Fibroblast of villous mesenchyme (primary cell): ENCODE data around the gene FGF10. TPM values are rescaled to one million over a fixed set of nuclear protein-coding genes. Genes with fewer than 3 reads are reported as not detected.

Experiments used
- DNase-seq: peaks from one replicate; pipeline ENCODE4 v3.0.0-alpha.2; 2010; ENCODE audit warnings: low read depth
- H3K4me3 ChIP-seq: 2 replicates; pipeline ENCODE4 v1.5.1; 2011; ENCODE audit warnings: low read depth, mild to moderate bottlenecking, low read length
- CTCF ChIP-seq: IDR thresholded peaks from 2 replicates; pipeline ENCODE4 v1.5.1; 2012; ENCODE audit warnings: low read depth, mild to moderate bottlenecking, low read length; ENCODE audit not compliant: insufficient read depth
- total RNA-seq: library from RNA; depleted of rRNA; stranded (reverse); fragments of >200 nt; gene quantifications from 2 replicates; pipeline ENCODE4 v1.2.3, GENCODE V29; 2012

FGF10 gene
- total RNA-seq, 1 donor: not detected

DNA sequence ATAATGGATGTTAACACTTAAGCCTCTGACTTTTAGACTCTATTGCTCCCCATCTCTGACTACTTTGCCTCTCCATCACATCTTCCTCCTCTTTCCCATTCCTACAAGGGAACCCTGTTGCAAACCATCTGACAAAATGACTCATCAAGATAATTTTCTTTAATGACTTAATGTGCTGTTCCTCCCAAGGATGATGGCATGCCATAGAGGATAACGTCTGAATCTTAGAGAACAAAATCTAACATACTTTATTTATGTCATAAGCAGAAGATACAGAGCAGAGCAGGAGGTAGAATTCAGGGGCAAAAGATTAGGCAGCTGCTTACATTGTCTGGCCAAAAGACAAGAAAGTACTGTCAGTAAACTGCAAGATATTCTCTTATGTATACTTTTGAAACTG lies 76.8 kb downstream of the FGF10 start:
- no peak overlapping the region for H3K4me3 ChIP-seq
- TF ChIP-seq CTCF: no peak
- no peak for DNase-seq

DNA sequence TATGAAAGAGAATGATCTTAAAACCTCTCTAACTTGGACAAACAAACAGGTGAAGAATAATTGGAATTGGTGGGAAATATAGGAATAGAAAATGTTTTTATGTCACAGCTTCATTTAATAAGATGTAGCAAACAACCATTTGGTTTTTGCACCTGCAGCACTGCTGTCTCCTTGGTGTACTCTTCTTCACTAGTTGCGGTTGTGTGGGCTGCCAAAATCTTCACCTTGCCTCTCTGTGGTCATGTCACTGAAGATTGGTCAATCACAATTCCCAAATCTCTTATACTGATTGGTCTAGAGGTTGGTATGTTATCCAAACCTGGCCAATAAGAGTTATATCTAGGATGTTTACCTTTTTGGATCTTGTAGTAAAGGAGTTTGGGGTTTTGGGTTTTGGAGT lies 88.7 kb downstream of the FGF10 start:
- DNase-seq: no peak
- TF ChIP-seq CTCF: no peak
- H3K4me3 ChIP-seq: no peak overlapping the region

DNA sequence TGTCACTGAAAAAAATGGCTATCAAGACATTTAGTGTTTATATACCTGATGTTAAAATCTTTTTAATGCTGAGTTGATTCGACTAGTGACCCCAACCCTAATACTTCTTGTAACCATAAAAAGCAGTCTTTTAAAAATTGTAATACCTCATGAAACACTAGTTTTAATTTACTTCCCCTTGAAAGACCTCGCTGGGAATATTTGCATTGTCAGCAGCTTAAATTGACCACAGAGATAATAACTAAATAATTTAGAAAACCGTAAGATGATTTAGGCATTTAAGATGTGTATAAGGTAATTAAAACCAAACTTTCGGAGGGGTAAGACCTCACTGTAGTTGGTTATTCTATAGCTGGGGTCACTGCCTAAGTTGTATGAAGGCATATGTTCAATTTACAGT lies 89.8 kb downstream of the FGF10 start:
- TF ChIP-seq CTCF: no peak
- no peak overlapping the region for H3K4me3 ChIP-seq
- no peak for DNase-seq

GRCh38 chr5:44294516-44294915 lies 94.7 kb downstream of the FGF10 start:
- DNase-seq: no peak
- TF ChIP-seq CTCF: no peak
- H3K4me3 ChIP-seq: no peak overlapping the region

DNA sequence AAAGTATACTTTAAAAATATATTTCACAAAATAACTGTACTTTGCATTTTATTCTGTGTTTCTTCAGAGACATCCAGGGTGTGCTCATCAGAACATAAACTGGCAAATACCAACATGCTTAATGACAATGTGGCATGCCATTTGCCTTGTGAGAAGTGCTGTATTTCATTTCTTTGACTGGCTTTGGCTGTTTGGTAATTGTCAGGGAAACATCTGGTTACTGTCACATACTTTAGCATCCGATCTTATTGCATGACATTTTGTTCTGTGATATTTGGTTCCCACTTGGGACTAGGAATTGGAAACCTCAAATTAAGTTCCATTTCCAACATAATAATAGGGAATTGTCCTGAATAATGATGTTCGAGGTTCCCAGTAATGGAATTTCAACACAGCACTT lies 96.5 kb downstream of the FGF10 start:
- DNase-seq: no peak
- no peak for TF ChIP-seq CTCF
- H3K4me3 ChIP-seq: no peak overlapping the region

DNA sequence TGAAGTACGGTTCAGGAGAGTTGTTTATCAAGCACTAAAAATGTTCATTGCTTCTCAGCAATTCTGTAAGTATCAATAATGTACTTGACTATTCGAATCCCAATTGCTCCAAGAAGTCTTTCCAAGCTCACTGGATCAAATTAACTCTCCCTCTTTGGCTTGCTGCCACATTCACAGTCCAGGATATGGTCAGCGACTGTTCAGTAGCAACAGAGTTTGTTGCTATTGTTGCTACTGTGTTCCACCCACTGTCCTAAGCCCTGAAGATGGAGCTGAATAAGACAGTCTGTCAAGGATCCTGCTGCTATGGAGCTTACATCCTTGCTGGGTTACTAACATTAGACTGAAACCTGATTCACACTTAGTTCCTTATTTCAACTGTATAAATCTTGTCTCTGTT lies 110.8 kb downstream of the FGF10 start:
- no peak overlapping the region for H3K4me3 ChIP-seq
- DNase-seq: no peak
- TF ChIP-seq CTCF: no peak

DNA sequence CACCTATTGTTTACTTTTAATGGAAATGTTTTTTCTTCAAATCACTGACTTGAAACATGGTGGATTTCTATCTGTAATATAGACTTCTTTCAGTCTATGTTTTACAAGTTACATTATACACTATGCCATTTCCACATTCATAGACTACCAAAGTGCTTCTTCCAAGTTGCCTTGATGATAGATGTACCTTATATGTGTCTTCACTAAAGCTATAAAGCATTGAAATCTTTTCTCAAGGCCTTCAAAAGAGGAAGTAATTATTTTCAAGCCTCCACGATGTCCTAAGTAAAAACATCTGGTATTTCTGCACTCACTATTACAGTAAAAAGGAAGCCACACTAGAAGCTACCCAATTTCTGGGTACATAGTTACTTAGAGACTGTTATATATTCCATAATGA lies 113.3 kb downstream of the FGF10 start:
- no peak for DNase-seq
- no peak overlapping the region for H3K4me3 ChIP-seq
- no peak for TF ChIP-seq CTCF
